HEK293T (cell line): ENCODE data around the gene TAB3.

Source experiments
- ARNT ChIP-seq: fragments of 450-650 bp; IDR thresholded peaks from 2 replicates; pipeline ENCODE4 v1.6.1; 2017; ENCODE audit warnings: mild to moderate bottlenecking
- BHLHE40 ChIP-seq: fragments of 450-650 bp; IDR thresholded peaks from 2 replicates; pipeline ENCODE4 v1.6.1; 2016; ENCODE audit warnings: mild to moderate bottlenecking, moderate library complexity, borderline replicate concordance
- FOXK2 ChIP-seq: fragments of 450-650 bp; IDR thresholded peaks from 2 replicates; pipeline ENCODE4 v1.6.1; 2016; ENCODE audit warnings: mild to moderate bottlenecking
- FOXM1 ChIP-seq: fragments of 450-650 bp; IDR thresholded peaks from 2 replicates; pipeline ENCODE4 v1.6.1; 2017; ENCODE audit warnings: mild to moderate bottlenecking, borderline replicate concordance
- HDGF ChIP-seq: fragments of 450-650 bp; IDR thresholded peaks from 2 replicates; pipeline ENCODE4 v1.6.1; 2017; ENCODE audit warnings: antibody characterized with exemption, borderline replicate concordance
- NFRKB ChIP-seq: fragments of 450-650 bp; IDR thresholded peaks from 2 replicates; pipeline ENCODE4 v1.6.1; 2016; ENCODE audit warnings: mild to moderate bottlenecking, moderate library complexity
- SUZ12 ChIP-seq: fragments of 450-650 bp; IDR thresholded peaks from 2 replicates; pipeline ENCODE4 v1.6.1; 2016; ENCODE audit warnings: mild to moderate bottlenecking
- TF ChIP-seq, protein P1 (sequence below): fragments of 450-650 bp; IDR thresholded peaks from 2 replicates; pipeline ENCODE4 v1.6.1; 2016

DNA sequence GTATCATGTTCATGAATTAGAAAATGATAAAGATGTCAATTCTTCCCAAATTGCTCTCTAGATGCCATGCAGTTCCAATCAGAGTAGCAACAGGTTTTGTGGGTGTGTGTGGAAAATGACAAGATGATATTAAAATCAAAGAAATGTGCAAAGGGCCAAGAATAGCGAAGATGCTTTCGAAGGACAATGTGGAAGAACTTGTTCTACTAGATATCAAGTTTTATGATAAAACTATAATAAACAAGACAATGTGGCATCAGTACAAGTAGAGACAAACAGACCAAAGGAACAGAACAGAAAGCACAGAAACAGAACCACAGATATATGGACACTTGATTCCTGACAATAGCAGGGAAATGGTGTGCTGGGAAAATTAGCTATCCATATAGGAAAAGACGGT lies 9.0 kb downstream of the TAB3 start:
- TF ChIP-seq SUZ12 (no peak), HDGF (no peak), FOXM1 (no peak), FOXK2 (no peak), BHLHE40 (no peak), ARNT (no peak), NFRKB (no peak)
- TF ChIP-seq, protein P1, sequence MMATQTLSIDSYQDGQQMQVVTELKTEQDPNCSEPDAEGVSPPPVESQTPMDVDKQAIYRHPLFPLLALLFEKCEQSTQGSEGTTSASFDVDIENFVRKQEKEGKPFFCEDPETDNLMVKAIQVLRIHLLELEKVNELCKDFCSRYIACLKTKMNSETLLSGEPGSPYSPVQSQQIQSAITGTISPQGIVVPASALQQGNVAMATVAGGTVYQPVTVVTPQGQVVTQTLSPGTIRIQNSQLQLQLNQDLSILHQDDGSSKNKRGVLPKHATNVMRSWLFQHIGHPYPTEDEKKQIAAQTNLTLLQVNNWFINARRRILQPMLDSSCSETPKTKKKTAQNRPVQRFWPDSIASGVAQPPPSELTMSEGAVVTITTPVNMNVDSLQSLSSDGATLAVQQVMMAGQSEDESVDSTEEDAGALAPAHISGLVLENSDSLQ = no peak
